Stimulated activated CD4-positive, alpha-beta T cell treated with anti-CD3 and anti-CD28 coated beads, Interleukin-2, amount 100 ng/mL, for 24 hours (primary cell): ENCODE data around the gene OCIAD1.

Experiments used
- DNase-seq, 2 donors: peaks; one replicate each; pipeline ENCODE4 v3.0.0-alpha.2; 2020

OCIAD1 gene

GRCh38 chr4:48896845-48897244 lies 66.0 kb downstream of the OCIAD1 start:
- no peak for DNase-seq

- no peak for DNase-seq
Measured at GRCh38 chr4:48898733-48899431, 68.0 kb downstream of the OCIAD1 start.

GRCh38 chr4:48899432-48899749 lies 68.5 kb downstream of the OCIAD1 start:
- DNase-seq: no peak

- DNase-seq: no peak
Measured at GRCh38 chr4:48899950-48900349, 69.1 kb downstream of the OCIAD1 start.

- DNase-seq: no peak
Measured at GRCh38 chr4:48901196-48901595, 70.3 kb downstream of the OCIAD1 start.

- no peak for DNase-seq
Measured at GRCh38 chr4:48902266-48902665, 71.4 kb downstream of the OCIAD1 start.

- no peak for DNase-seq
Measured at GRCh38 chr4:48904101-48904500, 73.2 kb downstream of the OCIAD1 start.

- no peak for DNase-seq
Measured at GRCh38 chr4:48904541-48905142, 73.8 kb downstream of the OCIAD1 start.

- no peak for DNase-seq
Measured at GRCh38 chr4:48905363-48906015, 74.6 kb downstream of the OCIAD1 start.

GRCh38 chr4:48906206-48907173 lies 75.6 kb downstream of the OCIAD1 start, which contains the start of gene OCIAD2:
OCIAD2 (minus strand) TSS chr4:48906774; CDS start chr4:48904549, 2,225 bp downstream.
- peak; percentile 80 for DNase-seq

- DNase-seq: no peak
Measured at GRCh38 chr4:48907706-48908477, 77.0 kb downstream of the OCIAD1 start.

- no peak for DNase-seq
Measured at GRCh38 chr4:48908687-48909086, 77.8 kb downstream of the OCIAD1 start.

GRCh38 chr4:48909697-48910096 lies 78.8 kb downstream of the OCIAD1 start:
- DNase-seq: peak; percentile 67 to 71

- DNase-seq: no peak
Measured at GRCh38 chr4:48910511-48910910, 79.6 kb downstream of the OCIAD1 start.
